Amygdala (tissue), 56 donors: ENCODE results near the gene CDC42BPB.

Experiments used
- DNase-seq, 56 donors: peaks; one replicate each; lab custom pipeline; 2025; lab: John Stamatoyannopoulos, UW

Gene CDC42BPB

DNA sequence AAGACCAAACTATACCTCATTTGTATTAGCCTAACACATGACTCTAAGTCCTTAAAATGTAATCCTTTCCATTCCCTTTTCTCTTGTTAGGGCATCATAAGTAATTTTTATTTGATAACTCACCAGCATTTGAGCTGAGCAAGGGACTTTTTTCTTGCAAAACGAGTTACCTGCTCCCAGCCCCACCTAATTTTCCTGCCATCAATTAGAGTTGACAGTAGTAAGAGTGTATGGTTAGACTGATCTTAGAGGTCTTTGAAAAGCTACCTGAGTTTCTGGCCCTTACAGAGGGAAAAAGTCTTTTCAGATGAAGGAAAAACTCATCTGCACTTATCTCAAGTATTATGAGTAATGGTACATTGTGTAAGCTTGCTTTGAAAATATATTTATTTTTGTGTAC, 168.6 kb downstream of the CDC42BPB start:
- no peak for DNase-seq

DNA sequence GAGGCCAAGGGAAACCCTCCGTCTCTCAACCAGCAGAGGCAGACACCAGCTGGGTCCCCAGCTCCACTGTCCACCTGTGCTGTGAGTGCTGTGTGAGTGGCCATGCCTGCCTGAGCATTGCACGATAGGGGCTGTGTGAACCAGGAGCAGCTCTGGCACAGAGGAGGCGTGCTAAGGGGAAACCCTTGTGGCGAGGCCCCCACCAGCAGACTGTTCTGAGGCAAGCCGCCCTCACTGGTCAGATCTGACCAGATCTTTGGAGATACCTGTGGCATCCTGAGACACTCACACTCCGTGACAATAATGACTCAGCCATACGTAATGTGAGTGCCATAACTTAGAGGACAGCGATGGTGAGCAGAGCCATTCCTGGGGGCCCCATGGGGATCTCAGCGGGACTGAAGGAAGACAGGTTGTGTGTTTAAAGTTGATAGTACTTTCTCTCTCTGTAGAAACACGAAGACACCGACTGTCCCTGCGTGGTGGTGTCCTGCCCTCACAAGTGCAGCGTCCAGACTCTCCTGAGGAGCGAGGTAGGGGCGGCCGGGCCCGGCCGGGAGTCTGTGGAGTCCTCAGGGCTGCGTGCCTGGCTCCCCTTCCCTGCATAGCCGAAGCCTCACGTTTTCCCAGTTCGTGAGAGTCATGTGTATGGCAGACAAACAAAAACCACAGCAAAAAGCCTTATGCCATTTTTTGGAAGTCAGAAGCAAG, 171.5 kb downstream of the CDC42BPB start:
- DNase-seq, result no peak

DNA sequence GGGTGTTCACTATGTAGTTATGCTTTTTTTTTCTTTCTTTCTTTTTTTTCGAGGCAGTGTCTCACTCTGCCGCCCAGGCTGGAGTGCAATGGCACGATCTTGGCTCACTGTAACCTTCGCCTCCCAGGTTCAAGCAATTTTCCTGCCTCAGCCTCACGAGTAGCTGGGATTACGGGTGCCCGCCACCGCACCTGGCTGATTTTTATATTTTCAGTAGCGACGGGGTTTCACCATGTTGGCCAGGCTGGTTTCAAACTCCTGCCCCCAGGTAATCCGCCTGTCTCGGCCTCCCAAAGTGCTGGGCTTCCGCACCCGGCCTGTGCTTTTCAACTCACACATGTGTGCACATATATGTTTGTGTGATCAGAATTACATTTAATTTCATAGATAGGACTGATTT, 173.8 kb downstream of the CDC42BPB start:
- no peak for DNase-seq

DNA sequence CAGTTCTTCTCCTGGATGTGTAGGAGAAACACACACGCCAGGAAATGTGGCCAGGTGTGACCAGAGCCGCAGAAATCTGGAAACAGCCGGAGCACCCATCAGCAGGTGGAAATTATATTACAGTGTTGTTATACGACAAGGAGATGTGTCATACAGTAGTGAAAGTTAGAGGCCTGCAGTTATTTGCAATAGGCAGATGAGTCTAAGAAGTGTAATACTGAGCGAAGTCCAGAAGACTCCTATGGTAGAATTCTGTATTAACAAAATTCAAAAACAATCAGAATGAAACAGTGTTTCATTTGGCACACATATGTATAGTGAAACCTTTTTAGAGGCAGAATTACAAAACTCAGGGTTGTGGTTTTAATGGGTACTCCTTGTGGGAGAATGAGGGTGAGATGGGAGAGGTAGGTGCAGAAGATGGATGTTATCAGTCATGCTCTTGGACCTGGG, 174.2 kb downstream of the CDC42BPB start:
- no peak for DNase-seq
